Upper lobe of right lung (tissue), 1 donor: ENCODE measurements around the gene DMTF1. TPM values are rescaled to one million over a fixed set of nuclear protein-coding genes. Genes with fewer than 3 reads are reported as not detected.

ENCODE experiments used
- ATAC-seq: fragments of 200-7000 bp; cut with Tn5 transposase; one replicate; pipeline ENCODE4 v1.9.1; 2020; ENCODE audit warnings: mild to moderate bottlenecking, moderate library complexity
- DNase-seq: peaks from one replicate; pipeline ENCODE4 v3.0.0-alpha.2; 2020
- H3K27ac ChIP-seq: fragments of 200-600 bp; one replicate; pipeline ENCODE4 v1.8.0; 2022
- H3K27me3 ChIP-seq: fragments of 200-600 bp; one replicate; pipeline ENCODE4 v1.8.0; 2022; ENCODE audit warnings: mild to moderate bottlenecking
- H3K36me3 ChIP-seq: fragments of 200-600 bp; one replicate; pipeline ENCODE4 v1.8.0; 2022
- H3K4me1 ChIP-seq: fragments of 200-600 bp; one replicate; pipeline ENCODE4 v1.8.0; 2022
- H3K4me3 ChIP-seq: fragments of 200-600 bp; one replicate; pipeline ENCODE4 v1.8.0; 2022; ENCODE audit warnings: mild to moderate bottlenecking
- H3K9me3 ChIP-seq: fragments of 200-600 bp; one replicate; pipeline ENCODE4 v1.8.0; 2022
- CTCF ChIP-seq: fragments of 200-600 bp; IDR thresholded peaks from one replicate; pipeline ENCODE4 v1.8.0; 2022; ENCODE audit warnings: antibody characterized with exemption
- intact Hi-C: fragments of 100-400 bp; cut with DNase I; formaldehyde crosslinking; loops from one replicate; pipeline ENCODE4 v1.11.0; 2022
- total RNA-seq: library from RNA; stranded (reverse); fragmentation: NEBNext Ultra II Directional; extraction: Animal tissue kit (Norgen Biotek cat#: 25700); gene quantifications from one replicate; pipeline ENCODE4 v1.2.1, GENCODE V29; 2021
- donor health status: DM: no; HTN: yes; CAD: no; lungs with severe emphysema.

The DMTF1 gene
- total RNA-seq, 1 donor from 2014 or later: 82.8 TPM

- Histone ChIP-seq H3K36me3 (peaks cover 99% of the 10 kb centered on the region), H3K27me3 (no peaks in the 10 kb centered on the region), H3K27ac (no peak overlapping the region), H3K4me3 (no peak overlapping the region), H3K9me3 (no peaks in the 10 kb centered on the region), H3K4me1 (peaks cover 3% of the 10 kb centered on the region)
- intact Hi-C loops: no loop called here
- no peak for ATAC-seq
- DNase-seq: no peak
- no peak for TF ChIP-seq CTCF
Measured at GRCh38 chr7:87170828-87171227, 18.6 kb downstream of the DMTF1 start.

GRCh38 chr7:87171282-87171934 lies 19.2 kb downstream of the DMTF1 start:
- H3K27ac ChIP-seq: no peak overlapping the region
- no peak overlapping the region for H3K4me3 ChIP-seq

GRCh38 chr7:87173471-87173870 lies 21.2 kb downstream of the DMTF1 start:
- H3K9me3 ChIP-seq: no peaks in the 10 kb centered on the region
- no peak overlapping the region for H3K4me3 ChIP-seq
- no peak for DNase-seq
- no peak for TF ChIP-seq CTCF
- H3K4me1 ChIP-seq: peaks cover 3% of the 10 kb centered on the region
- no peaks in the 10 kb centered on the region for H3K27me3 ChIP-seq
- ATAC-seq: no peak
- intact Hi-C loops: no loop called here
- no peak overlapping the region for H3K27ac ChIP-seq
- peaks cover 85% of the 10 kb centered on the region for H3K36me3 ChIP-seq

More at GRCh38 chr7:87171282-87171934, 19.2 kb downstream of the DMTF1 start:
- TF ChIP-seq CTCF: no peak
- ATAC-seq (no peak), DNase-seq (no peak)
- Histone ChIP-seq H3K36me3 (peaks cover 99% of the 10 kb centered on the region), H3K4me1 (peaks cover 3% of the 10 kb centered on the region), H3K9me3 (no peaks in the 10 kb centered on the region), H3K27me3 (no peaks in the 10 kb centered on the region)
- intact Hi-C loops: no loop called here

GRCh38 chr7:87178320-87178719 lies 26.1 kb downstream of the DMTF1 start:
- ATAC-seq (no peak), DNase-seq (no peak)
- intact Hi-C loops: no loop called here
- TF ChIP-seq CTCF: no peak
- no peaks in the 10 kb centered on the region for H3K27me3 ChIP-seq
- no peak overlapping the region for H3K27ac ChIP-seq
- no peaks in the 10 kb centered on the region for H3K9me3 ChIP-seq
- peaks cover 80% of the 10 kb centered on the region for H3K36me3 ChIP-seq
- H3K4me1 ChIP-seq: no peaks in the 10 kb centered on the region
- no peak overlapping the region for H3K4me3 ChIP-seq

GRCh38 chr7:87179180-87179579 lies 26.9 kb downstream of the DMTF1 start:
- Histone ChIP-seq H3K36me3 (peaks cover 80% of the 10 kb centered on the region), H3K4me3 (no peak overlapping the region), H3K27me3 (no peaks in the 10 kb centered on the region), H3K4me1 (no peaks in the 10 kb centered on the region), H3K9me3 (no peaks in the 10 kb centered on the region), H3K27ac (no peak overlapping the region)
- ATAC-seq: no peak
- intact Hi-C loops: no loop called here
- DNase-seq: no peak
- TF ChIP-seq CTCF: no peak

GRCh38 chr7:87187120-87187519 lies 34.9 kb downstream of the DMTF1 start:
- Histone ChIP-seq H3K27ac (no peak overlapping the region), H3K4me1 (no peaks in the 10 kb centered on the region), H3K4me3 (no peak overlapping the region), H3K36me3 (peaks cover 96% of the 10 kb centered on the region), H3K9me3 (no peaks in the 10 kb centered on the region), H3K27me3 (no peaks in the 10 kb centered on the region)
- TF ChIP-seq CTCF: no peak
- ATAC-seq: no peak
- DNase-seq: no peak
- intact Hi-C loops: no loop called here
